Astrocyte of the spinal cord (primary cell): ENCODE results near the gene SFXN5.

ENCODE experiments used
- DNase-seq: peaks from one replicate; pipeline ENCODE4 v3.0.0; 2011; ENCODE audit warnings: low read depth, low spot score
- H3K4me3 ChIP-seq: 2 replicates; pipeline ENCODE4 v1.5.1; 2011; ENCODE audit warnings: low read depth, mild to moderate bottlenecking, low read length, moderate library complexity
- CTCF ChIP-seq: IDR thresholded peaks from 2 replicates; pipeline ENCODE4 v1.5.1; 2012; ENCODE audit warnings: low read depth, mild to moderate bottlenecking, low read length, inconsistent platforms
- in situ Hi-C: cut with HindIII; loops from 2 replicates; pipeline ENCODE4 v1.10.0; 2017; ENCODE audit warnings: low sequenced_read_pairs

The SFXN5 gene

GRCh38 chr2:72901426-72901825, 170.1 kb downstream of the SFXN5 start:
- no peak for DNase-seq
- H3K4me3 ChIP-seq: no peak overlapping the region
- TF ChIP-seq CTCF: no peak
- in situ Hi-C loops: no loop called here

- in situ Hi-C loops: no loop called here
- no peak overlapping the region for H3K4me3 ChIP-seq
- no peak for TF ChIP-seq CTCF
- DNase-seq: no peak
These were observed 171.2 kb downstream of the SFXN5 start for GRCh38 chr2:72900191-72900825.

GRCh38 chr2:72898585-72898906, 173.0 kb downstream of the SFXN5 start:
- H3K4me3 ChIP-seq: no peak overlapping the region
- no peak for TF ChIP-seq CTCF
- in situ Hi-C loops: no loop called here
- no peak for DNase-seq

- in situ Hi-C loops: no loop called here
- TF ChIP-seq CTCF: no peak
These were observed 173.5 kb downstream of the SFXN5 start for GRCh38 chr2:72897785-72898584.

GRCh38 chr2:72896446-72896845, 175.1 kb downstream of the SFXN5 start:
- H3K4me3 ChIP-seq: no peak overlapping the region
- DNase-seq: no peak
- TF ChIP-seq CTCF: no peak
- in situ Hi-C loops: no loop called here

More at GRCh38 chr2:72897785-72898584, 173.5 kb downstream of the SFXN5 start:
- DNase-seq: no peak
- H3K4me3 ChIP-seq: no peak overlapping the region

- in situ Hi-C loops: no loop called here
- no peak for DNase-seq
- no peak overlapping the region for H3K4me3 ChIP-seq
- TF ChIP-seq CTCF: no peak
These were observed 175.7 kb downstream of the SFXN5 start for GRCh38 chr2:72895759-72896281.
